VCaP (cell line): Measurements from ENCODE around the gene UBE2I.

Source experiments
- H3K27ac ChIP-seq: fragments of 450-650 bp; 2 replicates; pipeline ENCODE4 v1.5.1; 2017
- TF ChIP-seq, protein P1 (sequence below): fragments of 450-650 bp; conservative IDR thresholded peaks from 2 replicates; pipeline ENCODE4 v1.5.1; 2017; ENCODE audit warnings: mild to moderate bottlenecking, moderate library complexity

Gene UBE2I

DNA sequence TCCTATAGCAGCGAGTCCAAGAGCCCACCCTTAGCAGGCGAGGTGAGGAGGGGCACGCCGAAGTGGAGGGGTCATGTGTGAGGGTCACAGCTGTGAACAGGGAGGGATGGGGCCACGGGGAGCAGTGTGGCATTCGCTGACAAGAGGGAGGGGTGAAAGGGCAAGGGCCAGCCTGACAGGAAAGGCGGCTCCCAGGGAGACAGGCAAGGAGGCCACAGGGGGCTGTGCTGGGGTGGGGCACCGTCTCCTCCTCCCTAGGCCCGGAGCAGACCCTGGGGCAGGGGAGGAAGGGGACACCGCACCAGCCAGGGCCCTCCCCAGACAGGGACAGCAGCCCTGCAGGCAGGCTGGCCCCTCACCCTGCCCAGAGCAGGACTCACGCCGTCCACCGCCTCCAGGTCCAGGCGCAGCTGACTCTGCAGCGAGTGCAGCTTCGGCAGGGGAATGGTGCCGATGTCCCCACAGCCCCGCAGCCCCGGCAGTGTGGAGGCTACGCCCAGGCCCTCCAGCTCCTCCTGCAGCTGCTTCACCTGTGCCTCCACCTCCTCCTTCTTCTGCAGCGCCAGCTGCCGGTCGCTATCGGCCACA is 57.4 kb downstream of the UBE2I start:
- no peak overlapping the region for H3K27ac ChIP-seq
- TF ChIP-seq, protein P1, sequence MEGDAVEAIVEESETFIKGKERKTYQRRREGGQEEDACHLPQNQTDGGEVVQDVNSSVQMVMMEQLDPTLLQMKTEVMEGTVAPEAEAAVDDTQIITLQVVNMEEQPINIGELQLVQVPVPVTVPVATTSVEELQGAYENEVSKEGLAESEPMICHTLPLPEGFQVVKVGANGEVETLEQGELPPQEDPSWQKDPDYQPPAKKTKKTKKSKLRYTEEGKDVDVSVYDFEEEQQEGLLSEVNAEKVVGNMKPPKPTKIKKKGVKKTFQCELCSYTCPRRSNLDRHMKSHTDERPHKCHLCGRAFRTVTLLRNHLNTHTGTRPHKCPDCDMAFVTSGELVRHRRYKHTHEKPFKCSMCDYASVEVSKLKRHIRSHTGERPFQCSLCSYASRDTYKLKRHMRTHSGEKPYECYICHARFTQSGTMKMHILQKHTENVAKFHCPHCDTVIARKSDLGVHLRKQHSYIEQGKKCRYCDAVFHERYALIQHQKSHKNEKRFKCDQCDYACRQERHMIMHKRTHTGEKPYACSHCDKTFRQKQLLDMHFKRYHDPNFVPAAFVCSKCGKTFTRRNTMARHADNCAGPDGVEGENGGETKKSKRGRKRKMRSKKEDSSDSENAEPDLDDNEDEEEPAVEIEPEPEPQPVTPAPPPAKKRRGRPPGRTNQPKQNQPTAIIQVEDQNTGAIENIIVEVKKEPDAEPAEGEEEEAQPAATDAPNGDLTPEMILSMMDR, result no peak

DNA sequence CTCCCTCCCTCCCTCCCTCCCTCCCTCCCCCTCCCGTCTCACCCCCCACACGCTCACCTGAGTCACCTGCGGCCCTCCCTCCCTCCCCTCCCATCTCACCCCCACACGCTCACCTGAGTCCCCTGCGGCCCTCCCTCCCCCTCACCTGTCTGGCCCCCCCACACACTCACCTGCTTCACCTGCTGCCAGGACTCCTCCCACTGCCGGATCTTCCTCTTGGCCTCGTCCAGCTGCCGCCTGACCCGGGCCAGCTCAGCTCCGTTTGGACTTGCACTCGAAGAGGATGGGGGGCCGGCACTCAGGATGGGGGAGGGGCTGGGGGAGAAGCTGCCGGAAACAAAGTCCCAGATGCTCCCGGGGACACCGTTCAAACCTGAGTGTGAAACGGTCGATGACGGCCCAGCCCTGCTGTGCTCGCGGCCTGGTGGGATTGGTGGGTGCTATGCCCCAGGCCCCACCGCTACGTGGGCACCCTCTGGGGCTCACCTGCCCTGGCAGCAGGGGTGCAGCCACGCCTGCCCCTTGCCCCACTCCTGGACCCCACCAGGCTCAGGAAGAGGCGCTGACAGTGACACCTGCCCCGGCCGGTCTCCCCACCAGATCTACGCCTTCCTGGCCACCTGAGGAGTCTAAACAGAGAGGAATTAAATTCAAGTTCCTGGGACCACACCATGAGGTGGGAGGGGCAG is 58.2 kb downstream of the UBE2I start:
- no peak overlapping the region for H3K27ac ChIP-seq
- TF ChIP-seq, protein P1, result no peak

DNA sequence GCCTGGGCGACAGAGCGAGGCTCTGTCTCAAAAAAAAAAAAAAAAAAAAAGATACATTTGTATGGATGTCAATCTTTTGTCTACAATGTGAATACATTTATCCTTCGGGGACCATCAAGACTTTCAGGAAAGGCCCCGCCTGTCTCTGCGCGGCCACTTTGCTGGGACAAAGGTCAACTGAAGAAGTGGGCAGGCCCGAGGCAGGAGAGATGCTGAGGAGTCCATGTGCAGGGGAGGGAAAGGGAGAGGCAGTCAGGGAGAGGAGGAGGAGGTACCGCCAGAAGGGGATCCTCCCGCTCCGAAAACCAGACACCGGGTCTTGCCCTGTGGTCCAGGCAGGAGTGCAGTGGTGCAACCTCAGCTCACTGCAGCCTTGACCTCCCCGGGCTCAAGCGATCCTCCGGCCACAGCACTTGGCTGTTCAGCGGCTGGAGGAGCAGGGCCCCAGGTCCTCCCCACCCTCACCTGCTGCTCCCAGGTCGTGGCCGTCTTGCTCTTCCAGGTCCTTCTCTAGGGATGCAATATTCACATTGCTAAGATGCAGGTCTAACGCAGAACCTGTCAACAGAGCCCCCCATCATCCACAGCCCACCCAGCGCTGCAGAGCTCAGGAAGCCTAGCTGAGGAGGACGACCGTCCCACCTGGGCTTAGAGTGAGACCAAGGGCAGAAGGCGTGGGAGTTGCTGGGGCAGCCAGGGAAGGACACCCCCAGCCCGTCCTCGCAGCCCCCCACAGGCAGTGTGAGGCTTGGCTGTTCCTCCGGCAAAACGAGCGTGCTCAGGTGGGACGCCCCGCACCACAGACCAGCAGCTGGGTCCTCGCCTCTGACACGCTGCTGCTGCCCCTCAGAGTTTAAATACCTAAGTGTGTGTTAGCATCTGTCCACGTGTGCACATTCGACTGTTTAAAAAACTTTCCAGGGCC is 61.9 kb downstream of the UBE2I start:
- TF ChIP-seq, protein P1, result no peak
- no peak overlapping the region for H3K27ac ChIP-seq

DNA sequence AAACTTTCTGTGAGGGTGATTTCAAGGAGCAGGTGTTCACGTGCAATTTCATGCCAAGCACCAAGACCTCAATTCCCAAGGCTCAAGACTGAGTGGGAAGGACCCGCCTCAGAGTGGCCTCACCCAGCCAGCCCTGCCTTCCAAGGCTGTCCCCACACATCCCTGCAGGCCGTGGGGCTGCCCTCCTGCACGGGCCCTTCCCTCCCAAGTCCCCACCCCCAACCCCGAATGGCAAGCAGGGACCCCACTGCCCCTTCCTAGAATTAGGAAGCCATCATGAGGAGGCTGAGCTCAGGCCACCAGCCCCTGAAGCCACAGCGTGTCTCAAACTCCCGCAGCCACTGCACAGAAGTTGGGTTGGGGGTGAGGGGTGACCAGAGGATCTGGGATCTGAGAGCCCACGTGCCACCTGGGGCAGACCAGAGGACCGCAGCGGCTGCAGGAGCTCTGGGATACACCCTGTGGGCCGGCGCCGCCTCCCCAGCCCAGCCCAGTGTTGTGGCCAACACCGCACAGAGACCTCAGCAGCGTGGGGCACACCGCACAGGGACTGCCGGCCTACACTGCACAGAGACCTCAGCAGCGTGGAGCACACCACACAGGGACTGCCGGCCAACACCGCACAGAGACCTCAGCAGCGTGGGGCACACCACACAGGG is 63.0 kb downstream of the UBE2I start:
- no peak overlapping the region for H3K27ac ChIP-seq
- TF ChIP-seq, protein P1, result no peak

DNA sequence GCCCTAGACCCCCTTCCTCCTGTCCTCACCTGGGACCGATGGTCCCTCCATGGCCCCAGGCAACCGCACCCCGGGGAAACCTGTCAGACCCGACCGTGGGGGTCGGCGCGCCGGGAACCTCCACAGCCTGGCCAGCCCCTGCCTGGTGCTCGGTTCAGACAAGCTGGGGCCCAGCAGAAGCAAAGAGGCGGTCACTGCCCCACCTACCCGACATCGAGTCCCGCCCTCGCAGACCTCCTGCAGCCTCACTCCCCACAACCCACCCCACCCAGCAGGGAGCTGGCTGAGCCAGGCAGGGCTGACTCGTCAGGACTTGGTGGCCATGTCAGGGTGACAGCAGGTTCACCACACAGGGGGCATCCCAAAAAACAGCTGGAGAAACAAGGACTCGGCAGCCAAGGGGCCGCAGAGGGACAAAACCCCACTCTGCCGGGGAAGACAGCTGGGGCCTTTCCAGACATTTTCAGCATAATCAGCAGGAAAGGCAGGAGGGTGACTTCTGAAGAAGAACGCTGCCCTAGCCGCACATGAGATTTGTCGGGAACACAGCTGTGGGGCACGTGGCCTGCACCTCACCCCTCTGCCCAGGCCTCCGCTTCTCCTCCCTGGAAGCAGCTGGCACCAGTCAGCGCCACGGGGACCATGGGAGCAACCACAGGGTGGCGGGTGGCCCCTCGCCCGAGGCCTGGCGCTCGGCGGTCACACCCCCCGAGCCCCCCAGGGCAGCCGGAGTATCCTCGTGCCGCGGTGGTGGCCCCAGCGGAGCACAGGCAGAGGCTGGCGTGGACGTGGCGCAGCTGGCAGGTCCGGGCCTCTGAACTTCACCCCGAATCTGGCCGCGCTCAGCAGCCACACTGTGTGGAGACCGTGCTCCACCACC is 65.2 kb downstream of the UBE2I start:
- H3K27ac ChIP-seq, result no peak overlapping the region

DNA sequence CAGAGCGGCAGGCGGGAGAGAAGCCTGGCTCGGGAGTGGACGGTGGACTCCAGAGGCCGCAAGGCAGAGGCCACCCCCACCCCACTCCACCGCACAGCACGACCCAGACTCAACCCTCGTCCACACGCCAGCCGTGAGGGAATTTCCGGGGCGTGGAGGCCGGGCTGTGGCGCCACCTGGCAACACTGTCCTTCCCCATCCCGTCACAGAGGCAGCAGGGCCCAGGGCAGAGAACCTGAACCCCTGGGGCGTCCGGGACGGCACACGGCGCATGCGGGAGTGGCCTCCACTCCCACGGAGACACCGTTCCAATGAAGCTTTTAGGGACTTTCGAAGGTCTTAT is 65.8 kb downstream of the UBE2I start:
- H3K27ac ChIP-seq, result no peak overlapping the region
- TF ChIP-seq, protein P1, result no peak

More for the DNA sequence above, 65.2 kb downstream of the UBE2I start:
- TF ChIP-seq, protein P1, result no peak
